ENCODE measurements around the gene KRTAP5-7. TPM values are rescaled to one million over a fixed set of nuclear protein-coding genes. Genes with fewer than 3 reads are reported as not detected.

Gene KRTAP5-7
- polyA plus RNA-seq, 2 donors, result 0.20 TPM; not detected in 1

DNA sequence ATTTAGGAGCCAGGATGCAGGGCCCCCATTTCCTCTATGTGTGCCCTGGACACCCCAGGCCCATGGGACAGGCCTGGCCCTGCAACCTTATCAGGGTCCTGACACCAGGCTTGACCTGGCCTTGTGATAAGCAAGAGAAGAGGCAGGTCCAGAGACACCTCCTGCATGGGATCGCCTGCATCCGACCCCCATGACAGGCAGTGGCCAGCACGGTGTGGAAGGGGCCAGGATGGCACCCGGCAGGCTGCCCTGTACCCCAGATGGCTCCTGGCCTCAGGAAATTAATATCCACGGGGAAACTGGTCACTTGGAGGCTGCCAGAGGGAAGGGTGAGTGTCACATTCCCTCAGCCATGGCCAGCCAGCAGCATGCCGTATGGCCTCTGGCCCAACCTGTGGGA is 27.9 kb downstream of the KRTAP5-7 start:
- WGBS, 2 donors, result 83 to 87% methylated on average over 6 of the region's 6 CpGs
- no peaks in the 10 kb centered on the region for H3K9me3 ChIP-seq (ENCODE audit: control insufficient read depth in 2 of 2, insufficient read depth in 1 of 2, low read depth in 1 of 2, low read length in 1 of 2)
- no peak overlapping the region for H3K4me3 ChIP-seq (ENCODE audit: low read depth in 1 of 2, low read length in 2 of 2)
- H3K36me3 ChIP-seq (ENCODE audit: control insufficient read depth in 2 of 2, insufficient read depth in 2 of 2, low read length in 1 of 2), result no peaks in the 10 kb centered on the region
- no peaks in the 10 kb centered on the region for H3K27me3 ChIP-seq (ENCODE audit: control insufficient read depth in 1 of 2, insufficient read depth in 2 of 2, low read length in 2 of 2)
- no peak overlapping the region for H3K27ac ChIP-seq (ENCODE audit: low read depth in 2 of 2, low read length in 1 of 2)
- no peaks in the 10 kb centered on the region for H3K4me1 ChIP-seq (ENCODE audit: control insufficient read depth in 2 of 2, insufficient read depth in 2 of 2, low read length in 1 of 2)

DNA sequence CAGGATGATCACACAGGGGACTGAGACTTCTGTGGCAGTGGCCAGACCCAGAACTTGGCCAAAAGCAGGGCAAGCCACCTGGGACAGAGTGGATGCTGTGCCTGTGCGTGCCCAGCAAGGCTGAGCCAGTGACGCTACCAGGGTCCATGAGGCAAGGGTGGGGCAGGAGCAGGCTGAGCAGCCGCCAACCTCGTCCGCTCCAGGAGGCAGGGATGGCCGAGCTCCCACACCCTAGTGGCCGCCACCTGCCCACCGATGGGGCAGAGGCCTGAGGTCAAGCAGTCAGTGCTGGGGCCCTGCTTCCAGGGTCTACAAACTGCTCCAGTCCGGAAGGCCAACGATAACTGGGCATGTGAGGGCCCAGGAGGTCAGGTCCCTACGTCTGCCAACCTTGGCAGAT is 28.4 kb downstream of the KRTAP5-7 start:
- Histone ChIP-seq H3K36me3 (ENCODE audit: control insufficient read depth in 2 of 2, insufficient read depth in 2 of 2, low read length in 1 of 2) (no peaks in the 10 kb centered on the region), H3K9me3 (ENCODE audit: control insufficient read depth in 2 of 2, insufficient read depth in 1 of 2, low read depth in 1 of 2, low read length in 1 of 2) (no peaks in the 10 kb centered on the region), H3K4me3 (ENCODE audit: low read depth in 1 of 2, low read length in 2 of 2) (no peak overlapping the region), H3K4me1 (ENCODE audit: control insufficient read depth in 2 of 2, insufficient read depth in 2 of 2, low read length in 1 of 2) (no peaks in the 10 kb centered on the region), H3K27ac (ENCODE audit: low read depth in 2 of 2, low read length in 1 of 2) (no peak overlapping the region), H3K27me3 (ENCODE audit: control insufficient read depth in 1 of 2, insufficient read depth in 2 of 2, low read length in 2 of 2) (no peaks in the 10 kb centered on the region)
- 89 to 90% methylated on average over 10 to 11 of the region's 11 CpGs for WGBS, 2 donors

DNA sequence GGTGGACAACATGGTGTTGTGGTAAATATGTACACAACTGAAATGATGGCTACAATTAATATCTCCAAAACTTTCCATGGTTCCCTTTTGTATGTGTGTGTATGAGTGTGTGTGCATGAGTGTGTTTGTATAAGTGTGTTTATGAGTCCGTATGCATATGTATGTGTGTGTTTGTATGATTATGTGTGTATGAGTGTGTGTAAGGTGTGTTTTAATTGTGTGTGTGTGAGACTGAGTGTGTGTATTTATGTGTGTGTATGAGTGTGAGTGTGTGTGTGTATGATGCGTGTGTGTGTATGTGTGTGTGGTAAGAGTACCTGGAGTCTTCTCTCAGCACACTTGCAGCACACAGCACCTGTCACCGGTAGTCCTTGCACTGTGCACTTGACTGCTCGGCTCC is 29.0 kb downstream of the KRTAP5-7 start:
- H3K4me1 ChIP-seq (ENCODE audit: control insufficient read depth in 2 of 2, insufficient read depth in 2 of 2, low read length in 1 of 2), result no peaks in the 10 kb centered on the region
- no peak overlapping the region for H3K4me3 ChIP-seq (ENCODE audit: low read depth in 1 of 2, low read length in 2 of 2)
- H3K9me3 ChIP-seq (ENCODE audit: control insufficient read depth in 2 of 2, insufficient read depth in 1 of 2, low read depth in 1 of 2, low read length in 1 of 2), result no peaks in the 10 kb centered on the region
- H3K27ac ChIP-seq (ENCODE audit: low read depth in 2 of 2, low read length in 1 of 2), result no peak overlapping the region
- H3K36me3 ChIP-seq (ENCODE audit: control insufficient read depth in 2 of 2, insufficient read depth in 2 of 2, low read length in 1 of 2), result no peaks in the 10 kb centered on the region
- WGBS, 2 donors, result 90 to 91% methylated on average over 4 of the region's 4 CpGs
- no peaks in the 10 kb centered on the region for H3K27me3 ChIP-seq (ENCODE audit: control insufficient read depth in 1 of 2, insufficient read depth in 2 of 2, low read length in 2 of 2)

- no peak overlapping the region for H3K4me3 ChIP-seq (ENCODE audit: low read depth in 1 of 2, low read length in 2 of 2)
- no peaks in the 10 kb centered on the region for H3K27me3 ChIP-seq (ENCODE audit: control insufficient read depth in 1 of 2, insufficient read depth in 2 of 2, low read length in 2 of 2)
- H3K27ac ChIP-seq (ENCODE audit: low read depth in 2 of 2, low read length in 1 of 2), result no peak overlapping the region
- H3K9me3 ChIP-seq (ENCODE audit: control insufficient read depth in 2 of 2, insufficient read depth in 1 of 2, low read depth in 1 of 2, low read length in 1 of 2), result peaks cover 0 to 2% of the 10 kb centered on the region in 2 donors
- no peaks in the 10 kb centered on the region for H3K4me1 ChIP-seq (ENCODE audit: control insufficient read depth in 2 of 2, insufficient read depth in 2 of 2, low read length in 1 of 2)
- H3K36me3 ChIP-seq (ENCODE audit: control insufficient read depth in 2 of 2, insufficient read depth in 2 of 2, low read length in 1 of 2), result no peaks in the 10 kb centered on the region
Observed at GRCh38 chr11:71557257-71557656, 30.2 kb downstream of the KRTAP5-7 start.

DNA sequence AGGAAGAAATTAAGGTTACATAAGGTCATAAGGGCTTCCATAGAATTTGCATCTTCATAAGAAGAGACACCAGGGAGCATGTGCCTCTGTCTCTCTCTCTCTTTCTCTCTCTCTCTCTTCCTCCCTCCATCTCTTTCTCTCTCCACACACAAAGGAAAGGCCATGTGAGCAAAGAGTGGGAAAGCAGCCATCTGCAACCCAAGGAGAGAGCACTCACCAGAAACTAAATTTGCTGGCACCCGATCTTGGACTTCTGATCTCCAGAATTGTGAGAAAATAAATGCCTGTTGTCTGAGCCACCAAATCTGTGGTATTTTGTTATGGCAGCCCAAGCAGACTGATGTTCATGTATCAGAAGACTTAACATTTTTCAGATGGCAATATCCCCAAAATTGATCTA is 31.9 kb downstream of the KRTAP5-7 start:
- Histone ChIP-seq H3K27me3 (ENCODE audit: control insufficient read depth in 1 of 2, insufficient read depth in 2 of 2, low read length in 2 of 2) (peaks cover 0 to 2% of the 10 kb centered on the region in 2 donors), H3K36me3 (ENCODE audit: control insufficient read depth in 2 of 2, insufficient read depth in 2 of 2, low read length in 1 of 2) (no peaks in the 10 kb centered on the region), H3K9me3 (ENCODE audit: control insufficient read depth in 2 of 2, insufficient read depth in 1 of 2, low read depth in 1 of 2, low read length in 1 of 2) (peaks cover 0 to 2% of the 10 kb centered on the region in 2 donors), H3K4me3 (ENCODE audit: low read depth in 1 of 2, low read length in 2 of 2) (no peak overlapping the region), H3K27ac (ENCODE audit: low read depth in 2 of 2, low read length in 1 of 2) (no peak overlapping the region), H3K4me1 (ENCODE audit: control insufficient read depth in 2 of 2, insufficient read depth in 2 of 2, low read length in 1 of 2) (no peaks in the 10 kb centered on the region)
- 74 to 85% methylated on average over 1 of the region's 1 CpG for WGBS, 2 donors

DNA sequence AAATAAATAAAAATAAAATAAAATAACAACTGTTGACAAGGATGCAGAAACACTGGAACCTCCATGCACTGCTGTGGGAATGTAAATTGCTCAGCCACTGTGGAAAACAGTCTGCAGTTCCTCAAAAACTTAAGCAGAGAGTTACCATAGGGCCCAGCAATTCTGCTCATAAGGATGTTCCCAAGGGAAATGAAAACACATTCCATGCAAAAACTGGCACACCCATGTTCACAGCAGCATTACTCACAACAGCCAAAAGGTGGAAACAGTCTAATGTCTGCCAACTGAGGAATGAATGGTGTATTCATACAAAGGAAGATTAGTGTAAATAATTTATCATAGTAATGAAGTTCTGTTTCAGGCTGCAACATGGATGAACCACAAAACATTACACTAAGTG is 35.1 kb downstream of the KRTAP5-7 start:
- H3K4me1 ChIP-seq (ENCODE audit: control insufficient read depth in 2 of 2, insufficient read depth in 2 of 2, low read length in 1 of 2), result no peaks in the 10 kb centered on the region
- peaks cover 0 to 2% of the 10 kb centered on the region in 2 donors for H3K27me3 ChIP-seq (ENCODE audit: control insufficient read depth in 1 of 2, insufficient read depth in 2 of 2, low read length in 2 of 2)
- H3K27ac ChIP-seq (ENCODE audit: low read depth in 2 of 2, low read length in 1 of 2), result no peak overlapping the region
- H3K36me3 ChIP-seq (ENCODE audit: control insufficient read depth in 2 of 2, insufficient read depth in 2 of 2, low read length in 1 of 2), result no peaks in the 10 kb centered on the region
- peaks cover 0 to 2% of the 10 kb centered on the region in 2 donors for H3K9me3 ChIP-seq (ENCODE audit: control insufficient read depth in 2 of 2, insufficient read depth in 1 of 2, low read depth in 1 of 2, low read length in 1 of 2)
- H3K4me3 ChIP-seq (ENCODE audit: low read depth in 1 of 2, low read length in 2 of 2), result no peak overlapping the region

DNA sequence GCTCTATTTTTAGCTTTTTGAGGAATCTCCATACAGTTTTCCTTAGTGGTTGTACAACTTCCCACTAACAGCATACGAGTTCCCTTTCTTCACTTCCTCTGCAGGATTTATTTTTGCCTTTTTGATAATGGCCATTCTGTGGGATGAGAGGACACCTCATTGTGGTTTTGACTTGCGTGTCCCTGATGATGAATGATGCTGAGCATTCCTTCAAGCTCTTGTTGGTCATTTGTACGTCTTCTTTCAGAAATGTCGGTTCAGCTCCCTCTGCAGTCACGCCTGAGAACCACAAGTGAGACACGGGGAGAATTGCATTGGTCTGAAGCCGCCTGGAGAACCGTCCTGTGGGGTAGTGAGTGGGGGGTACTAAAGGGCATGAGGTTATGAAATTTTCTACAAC is 36.3 kb downstream of the KRTAP5-7 start:
- no peaks in the 10 kb centered on the region for H3K4me1 ChIP-seq (ENCODE audit: control insufficient read depth in 2 of 2, insufficient read depth in 2 of 2, low read length in 1 of 2)
- no peak overlapping the region for H3K4me3 ChIP-seq (ENCODE audit: low read depth in 1 of 2, low read length in 2 of 2)
- WGBS, 2 donors, result 30 to 33% methylated on average over 8 of the region's 8 CpGs
- H3K36me3 ChIP-seq (ENCODE audit: control insufficient read depth in 2 of 2, insufficient read depth in 2 of 2, low read length in 1 of 2), result no peaks in the 10 kb centered on the region
- H3K27me3 ChIP-seq (ENCODE audit: control insufficient read depth in 1 of 2, insufficient read depth in 2 of 2, low read length in 2 of 2), result peaks cover 0 to 2% of the 10 kb centered on the region in 2 donors
- H3K9me3 ChIP-seq (ENCODE audit: control insufficient read depth in 2 of 2, insufficient read depth in 1 of 2, low read depth in 1 of 2, low read length in 1 of 2), result peaks cover 0 to 2% of the 10 kb centered on the region in 2 donors
- H3K27ac ChIP-seq (ENCODE audit: low read depth in 2 of 2, low read length in 1 of 2), result no peak overlapping the region

DNA sequence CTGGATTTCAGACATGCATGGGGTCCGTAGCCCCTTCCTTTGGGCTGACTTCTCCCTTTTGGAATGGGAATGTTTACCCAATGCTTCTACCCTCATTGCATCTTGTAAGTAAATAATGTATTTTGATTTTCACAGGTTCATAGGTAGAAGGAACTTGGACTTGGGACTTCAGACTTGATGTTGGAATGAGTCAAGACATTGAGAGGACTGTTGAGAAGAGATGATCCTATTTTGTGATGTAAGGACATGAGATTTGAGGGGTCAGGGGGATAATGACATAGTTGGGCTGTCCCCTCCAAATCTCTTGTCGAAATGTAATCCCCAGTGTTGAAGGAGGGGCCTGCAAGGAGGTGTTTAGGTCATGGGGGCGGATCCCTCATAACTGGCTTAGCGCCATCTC is 37.4 kb downstream of the KRTAP5-7 start:
- Histone ChIP-seq H3K36me3 (ENCODE audit: control insufficient read depth in 2 of 2, insufficient read depth in 2 of 2, low read length in 1 of 2) (no peaks in the 10 kb centered on the region), H3K27ac (ENCODE audit: low read depth in 2 of 2, low read length in 1 of 2) (no peak overlapping the region), H3K4me1 (ENCODE audit: control insufficient read depth in 2 of 2, insufficient read depth in 2 of 2, low read length in 1 of 2) (peaks cover 0 to 3% of the 10 kb centered on the region in 2 donors), H3K4me3 (ENCODE audit: low read depth in 1 of 2, low read length in 2 of 2) (no peak overlapping the region), H3K9me3 (ENCODE audit: control insufficient read depth in 2 of 2, insufficient read depth in 1 of 2, low read depth in 1 of 2, low read length in 1 of 2) (peaks cover 0 to 2% of the 10 kb centered on the region in 2 donors), H3K27me3 (ENCODE audit: control insufficient read depth in 1 of 2, insufficient read depth in 2 of 2, low read length in 2 of 2) (peaks cover 0 to 2% of the 10 kb centered on the region in 2 donors)
- WGBS, 2 donors, result 82 to 86% methylated on average over 4 of the region's 4 CpGs

DNA sequence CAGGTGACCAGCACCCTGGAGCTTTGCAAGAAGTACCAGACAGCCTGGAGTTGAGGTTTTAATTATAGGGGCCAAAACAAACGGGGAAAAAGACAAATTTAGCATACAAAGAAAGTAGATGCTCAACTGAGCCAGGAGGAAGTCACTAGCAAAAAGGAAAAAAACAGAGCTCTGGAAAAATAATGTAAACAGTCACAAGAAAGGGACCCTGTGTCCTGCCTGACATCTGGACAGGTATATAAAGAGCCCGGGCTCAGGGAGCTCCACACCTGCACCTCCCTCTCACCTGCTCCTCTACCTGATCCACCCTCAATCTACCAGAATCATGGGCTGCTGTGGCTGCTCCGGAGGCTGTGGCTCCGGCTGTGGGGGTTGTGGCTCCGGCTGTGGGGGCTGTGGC is 38.2 kb downstream of the KRTAP5-7 start, which contains the start of gene KRTAP5-10:
TSS of gene KRTAP5-10 (plus strand) at position 301 of the 400 bp plus-strand sequence. CDS start at position 326, 25 bp downstream.
- Histone ChIP-seq H3K27ac (ENCODE audit: low read depth in 2 of 2, low read length in 1 of 2) (no peak within 1 kb of the TSS), H3K4me3 (ENCODE audit: low read depth in 1 of 2, low read length in 2 of 2) (no peak within 1 kb of the TSS), H3K36me3 (ENCODE audit: control insufficient read depth in 2 of 2, insufficient read depth in 2 of 2, low read length in 1 of 2) (no peaks in the 10 kb centered on the region), H3K9me3 (ENCODE audit: control insufficient read depth in 2 of 2, insufficient read depth in 1 of 2, low read depth in 1 of 2, low read length in 1 of 2) (peaks cover 0 to 2% of the 10 kb centered on the region in 2 donors), H3K27me3 (ENCODE audit: control insufficient read depth in 1 of 2, insufficient read depth in 2 of 2, low read length in 2 of 2) (peaks cover 0 to 2% of the 10 kb centered on the region in 2 donors), H3K4me1 (ENCODE audit: control insufficient read depth in 2 of 2, insufficient read depth in 2 of 2, low read length in 1 of 2) (peaks cover 0 to 3% of the 10 kb centered on the region in 2 donors)
- WGBS, 2 donors, result 51 to 67% methylated on average over 5 of the region's 5 CpGs

GRCh38 chr11:71566081-71566620 is 39.1 kb downstream of the KRTAP5-7 start:
- no peak overlapping the region for H3K27ac ChIP-seq (ENCODE audit: low read depth in 2 of 2, low read length in 1 of 2)
- WGBS, 2 donors, result 56 to 57% methylated on average over 10 of the region's 10 CpGs
- H3K4me3 ChIP-seq (ENCODE audit: low read depth in 1 of 2, low read length in 2 of 2), result no peak overlapping the region
- H3K27me3 ChIP-seq (ENCODE audit: control insufficient read depth in 1 of 2, insufficient read depth in 2 of 2, low read length in 2 of 2), result peaks cover 0 to 2% of the 10 kb centered on the region in 2 donors
- peaks cover 0 to 2% of the 10 kb centered on the region in 2 donors for H3K9me3 ChIP-seq (ENCODE audit: control insufficient read depth in 2 of 2, insufficient read depth in 1 of 2, low read depth in 1 of 2, low read length in 1 of 2)
- peaks cover 0 to 3% of the 10 kb centered on the region in 2 donors for H3K4me1 ChIP-seq (ENCODE audit: control insufficient read depth in 2 of 2, insufficient read depth in 2 of 2, low read length in 1 of 2)
- no peaks in the 10 kb centered on the region for H3K36me3 ChIP-seq (ENCODE audit: control insufficient read depth in 2 of 2, insufficient read depth in 2 of 2, low read length in 1 of 2)

All from esophagus (tissue), 2 donors.